Superior temporal gyrus (tissue), 1 donor: Measurements from ENCODE around the gene SEPSECS.
"Not testable (repeated sequence)": the region's sequence is repeated elsewhere in the genome, so short reads cannot be mapped to it uniquely, and the experiment has no call there.

ENCODE experiments used
- DNase-seq: peaks from one replicate; pipeline ENCODE4 v3.0.0-alpha.2; 2016; ENCODE audit errors: extremely low spot score

The SEPSECS gene

GRCh38 chr4:25083441-25083840 lies 76.8 kb downstream of the SEPSECS start:
- not testable (repeated sequence) for DNase-seq

GRCh38 chr4:25081866-25082471 lies 78.3 kb downstream of the SEPSECS start:
- DNase-seq = no peak

- no peak for DNase-seq
Measured at GRCh38 chr4:25080571-25080970, 79.7 kb downstream of the SEPSECS start.

- no peak for DNase-seq
Measured at GRCh38 chr4:25078523-25078922, 81.7 kb downstream of the SEPSECS start.

DNA sequence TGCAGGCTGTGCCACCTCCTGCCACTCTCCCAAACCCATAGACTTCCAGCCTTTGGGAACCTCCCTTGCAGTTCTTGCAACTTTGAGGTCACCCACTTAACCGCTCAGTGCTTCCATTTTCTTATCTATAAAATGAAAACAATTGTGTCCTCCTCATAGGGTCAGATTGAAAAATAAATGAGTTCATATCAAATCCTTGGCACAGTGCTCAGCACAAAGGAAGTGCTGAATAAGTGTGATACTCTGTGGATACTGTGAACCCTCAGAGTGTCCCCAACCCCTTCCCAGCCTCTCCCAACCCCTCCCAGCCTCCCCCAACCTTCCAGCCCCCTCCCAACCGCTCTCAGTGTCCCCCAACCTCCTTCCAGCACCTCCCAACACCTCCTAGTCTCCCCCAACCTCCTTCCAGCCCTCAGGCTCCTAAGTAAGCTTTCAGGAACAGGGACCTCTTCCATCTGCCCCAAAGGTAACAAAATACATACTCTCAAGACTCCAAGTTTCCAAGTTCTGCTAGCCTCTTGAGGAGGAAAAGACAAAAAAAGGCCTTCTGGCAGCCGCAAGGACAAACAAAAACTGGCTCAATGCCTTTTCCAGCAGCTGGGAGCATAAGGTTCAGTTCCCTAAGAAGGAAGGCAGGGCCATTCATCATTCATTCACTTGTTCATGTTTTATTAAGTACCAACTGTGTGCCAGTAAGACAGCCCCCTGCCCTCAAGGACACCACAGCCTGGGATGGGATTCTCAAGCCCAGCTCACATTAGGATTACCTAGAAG lies 83.4 kb downstream of the SEPSECS start:
- no peak for DNase-seq

- DNase-seq = no peak
Measured at GRCh38 chr4:25075851-25076250, 84.4 kb downstream of the SEPSECS start.

DNA sequence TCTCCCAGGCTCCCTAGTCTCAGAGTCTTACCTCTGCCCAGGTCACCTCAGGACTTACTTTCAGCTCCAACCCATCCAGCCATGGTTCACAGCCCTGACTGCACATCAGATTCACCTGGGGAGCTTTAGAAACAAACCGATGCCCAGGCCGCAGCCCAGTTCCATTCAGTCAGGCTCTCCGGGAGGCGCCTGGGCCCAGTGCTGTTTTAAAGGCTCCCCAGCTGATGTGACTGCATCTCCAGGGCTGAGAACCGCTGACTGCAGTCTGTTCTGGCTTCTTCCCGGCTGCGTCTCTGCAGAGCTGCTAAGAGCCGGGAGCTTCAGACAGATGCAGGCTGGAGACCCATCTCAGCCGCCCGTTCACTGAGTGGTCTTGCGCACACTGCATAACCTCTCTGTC lies 85.1 kb downstream of the SEPSECS start:
- no peak for DNase-seq

DNA sequence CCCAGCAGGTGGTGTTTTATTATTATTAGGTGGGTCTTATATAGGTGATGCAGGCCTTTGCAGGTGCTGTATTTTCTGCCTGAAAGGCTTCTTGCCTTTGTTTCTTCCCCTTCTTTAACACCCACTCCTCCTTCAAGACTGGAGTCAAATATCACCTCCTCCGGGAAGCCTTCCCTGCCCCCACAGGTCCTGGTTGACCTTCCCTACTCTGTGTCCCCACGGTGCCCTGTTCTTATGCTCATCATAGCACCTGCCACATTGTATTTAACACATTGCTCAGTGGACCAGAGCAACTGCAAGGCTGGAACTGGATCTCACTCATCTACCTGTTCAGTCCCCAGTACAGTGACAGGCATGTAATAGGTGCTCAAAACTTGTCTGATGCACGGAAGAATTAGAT lies 89.7 kb downstream of the SEPSECS start:
- DNase-seq = no peak
